GM20000 (cell line): ENCODE data around the gene ATP1A4.

Experiments used
- DNase-seq: peaks from one replicate; pipeline ENCODE4 v3.0.0; 2012; ENCODE audit warnings: low spot score
- CTCF ChIP-seq: IDR thresholded peaks from 2 replicates; pipeline ENCODE4 v1.5.1; 2012; ENCODE audit warnings: mild to moderate bottlenecking, control low read depth; ENCODE audit errors: extremely low read depth, missing control alignments

The ATP1A4 gene

GRCh38 chr1:160116283-160117147 lies 34.9 kb upstream of the ATP1A4 start:
- no peak for TF ChIP-seq CTCF
- no peak for DNase-seq

- no peak for DNase-seq
- no peak for TF ChIP-seq CTCF
Measured at GRCh38 chr1:160117300-160117699, 34.1 kb upstream of the ATP1A4 start.

- no peak for TF ChIP-seq CTCF
- DNase-seq = no peak
Measured at GRCh38 chr1:160117709-160118183, 33.7 kb upstream of the ATP1A4 start.

GRCh38 chr1:160118928-160119327 lies 32.5 kb upstream of the ATP1A4 start:
- DNase-seq = no peak
- TF ChIP-seq CTCF = no peak

- DNase-seq = no peak
Measured at GRCh38 chr1:160120797-160121196, 30.6 kb upstream of the ATP1A4 start.

GRCh38 chr1:160121388-160121787 lies 30.0 kb upstream of the ATP1A4 start:
- DNase-seq = no peak
- no peak for TF ChIP-seq CTCF

More at GRCh38 chr1:160120797-160121196, 30.6 kb upstream of the ATP1A4 start:
- no peak for TF ChIP-seq CTCF

GRCh38 chr1:160122978-160123495 lies 28.4 kb upstream of the ATP1A4 start:
- DNase-seq = no peak

More at GRCh38 chr1:160122978-160123495, 28.4 kb upstream of the ATP1A4 start:
- TF ChIP-seq CTCF = no peak
